ENCODE results near the gene TMEM63B.

Gene TMEM63B

DNA sequence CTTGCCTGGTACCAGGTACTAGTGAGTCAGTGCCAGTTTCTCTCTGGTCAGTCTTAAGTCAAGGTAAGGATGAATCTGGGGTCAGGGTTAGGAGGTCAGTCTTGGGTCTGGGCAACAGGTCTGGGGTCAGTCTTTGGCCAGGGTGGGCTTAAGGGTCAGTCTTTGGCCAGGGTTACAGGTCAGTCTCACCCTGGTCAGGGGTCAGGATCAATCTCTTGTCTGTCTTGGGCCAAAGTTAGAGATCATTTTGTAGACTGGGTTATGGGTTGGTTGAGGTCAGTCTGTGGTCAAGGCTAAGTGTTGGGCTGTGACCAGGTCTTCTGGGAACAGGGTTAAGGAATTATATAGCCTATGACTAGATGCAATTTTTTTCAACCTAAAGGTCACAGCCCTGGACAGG, 18.5 kb downstream of the TMEM63B start:
- no peak for DNase-seq

DNA sequence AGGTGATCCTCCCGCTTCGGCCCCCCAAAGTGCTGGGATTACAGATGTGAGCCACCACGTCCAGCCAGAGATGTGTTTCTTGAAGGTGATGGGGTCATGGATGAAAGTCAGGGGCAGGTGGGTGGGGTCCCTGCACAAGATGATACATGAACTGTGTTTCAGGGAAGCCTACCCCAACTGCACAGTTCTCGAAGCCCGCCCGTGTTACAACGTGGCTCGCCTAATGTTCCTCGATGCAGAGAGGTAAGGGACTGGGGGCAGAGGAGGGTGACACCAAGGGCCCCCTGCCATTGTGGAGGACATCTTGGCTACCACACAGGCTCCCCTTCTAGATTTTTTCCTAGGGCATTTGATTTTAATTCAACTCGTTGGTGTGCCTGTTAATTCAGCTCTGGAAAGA, 19.3 kb downstream of the TMEM63B start:
- no peak for DNase-seq

DNA sequence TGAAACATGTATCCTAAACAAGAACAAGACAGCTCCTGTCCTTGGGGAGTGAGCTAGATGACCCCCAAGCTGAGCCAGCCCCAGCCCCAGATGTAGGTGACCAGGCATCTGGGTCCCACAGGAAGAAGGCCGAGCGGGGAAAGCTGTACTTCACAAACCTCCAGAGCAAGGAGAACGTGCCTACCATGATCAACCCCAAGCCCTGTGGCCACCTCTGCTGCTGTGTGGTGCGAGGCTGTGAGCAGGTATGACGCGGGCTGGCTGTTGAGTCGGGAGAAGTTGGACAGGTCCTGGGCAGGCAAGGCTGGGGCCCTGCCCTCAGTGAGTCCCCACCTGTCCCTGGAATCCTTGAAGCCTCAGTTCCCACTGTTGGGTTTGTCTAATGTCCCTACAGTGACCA, 19.9 kb downstream of the TMEM63B start:
- DNase-seq, result no peak

DNA sequence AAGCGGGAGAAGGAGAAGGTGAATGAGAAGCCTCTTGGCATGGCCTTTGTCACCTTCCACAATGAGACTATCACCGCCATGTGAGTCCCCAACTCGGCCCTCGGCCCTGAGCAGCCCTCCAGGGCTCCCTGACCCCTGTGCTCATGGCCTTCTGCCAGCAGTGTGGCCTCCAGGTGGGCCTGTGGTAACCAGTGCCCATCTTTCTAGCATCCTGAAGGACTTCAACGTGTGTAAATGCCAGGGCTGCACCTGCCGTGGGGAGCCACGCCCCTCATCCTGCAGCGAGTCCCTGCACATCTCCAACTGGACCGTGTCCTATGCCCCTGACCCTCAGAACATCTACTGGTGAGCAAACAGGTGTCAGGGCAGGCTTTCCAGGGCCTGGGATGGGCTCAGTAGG, 21.0 kb downstream of the TMEM63B start:
- DNase-seq, result no peak

DNA sequence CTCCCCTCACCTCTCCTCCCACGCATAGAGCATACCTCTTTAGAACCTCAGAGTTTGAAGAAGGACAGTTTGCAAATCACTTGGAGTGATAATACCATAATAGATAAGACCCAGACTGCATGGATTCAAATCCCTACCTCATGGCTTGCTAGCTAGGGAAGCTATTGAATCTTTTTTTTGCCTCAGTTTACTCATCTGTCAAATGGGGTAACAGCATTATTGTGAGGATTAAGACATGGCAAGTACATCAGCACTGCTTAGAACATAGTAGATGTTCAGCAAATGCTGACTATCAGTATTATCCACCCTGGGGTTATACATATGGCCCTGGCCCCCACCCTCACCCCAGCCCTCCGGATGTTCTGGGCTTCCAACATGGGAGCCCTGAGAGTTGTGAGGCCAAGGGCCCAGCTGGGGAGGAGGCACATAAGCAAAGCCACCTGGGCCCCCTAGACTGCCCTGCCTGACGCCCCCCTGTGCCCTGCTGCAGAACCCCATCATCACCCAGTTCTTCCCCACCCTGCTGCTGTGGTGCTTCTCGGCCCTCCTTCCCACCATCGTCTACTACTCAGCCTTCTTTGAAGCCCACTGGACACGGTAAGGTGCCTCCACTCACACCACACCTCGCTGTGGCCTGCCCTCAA, 22.1 kb downstream of the TMEM63B start:
- DNase-seq, result no peak

DNA sequence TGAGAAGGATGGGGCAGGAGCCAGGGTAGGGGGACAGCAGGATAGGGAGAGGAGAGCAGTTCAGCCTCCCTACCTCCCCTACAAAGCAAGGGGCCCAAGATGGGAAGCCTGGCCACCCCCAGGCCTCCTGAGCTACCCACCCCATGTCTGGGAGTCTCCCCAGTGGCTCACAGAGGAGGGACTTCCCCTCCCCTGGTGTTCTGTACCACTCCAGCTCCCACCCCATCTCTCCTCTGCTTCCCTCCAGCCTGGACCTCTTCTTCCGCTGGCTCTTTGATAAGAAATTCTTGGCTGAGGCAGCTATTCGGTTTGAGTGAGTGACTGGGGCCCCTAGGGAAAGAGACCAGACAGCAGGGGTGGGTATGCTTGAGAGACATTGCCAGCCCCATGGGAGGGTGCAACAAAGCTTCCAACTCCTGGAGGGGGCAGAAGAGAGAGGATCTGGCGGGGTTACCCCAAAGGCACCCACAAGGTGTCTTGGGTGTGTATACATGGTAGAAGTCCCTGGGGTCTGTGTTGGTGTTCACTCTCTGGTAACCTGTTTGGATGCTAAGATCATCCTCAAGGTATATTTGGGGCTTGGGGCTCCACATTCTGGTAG, 23.1 kb downstream of the TMEM63B start:
- no peak for DNase-seq

DNA sequence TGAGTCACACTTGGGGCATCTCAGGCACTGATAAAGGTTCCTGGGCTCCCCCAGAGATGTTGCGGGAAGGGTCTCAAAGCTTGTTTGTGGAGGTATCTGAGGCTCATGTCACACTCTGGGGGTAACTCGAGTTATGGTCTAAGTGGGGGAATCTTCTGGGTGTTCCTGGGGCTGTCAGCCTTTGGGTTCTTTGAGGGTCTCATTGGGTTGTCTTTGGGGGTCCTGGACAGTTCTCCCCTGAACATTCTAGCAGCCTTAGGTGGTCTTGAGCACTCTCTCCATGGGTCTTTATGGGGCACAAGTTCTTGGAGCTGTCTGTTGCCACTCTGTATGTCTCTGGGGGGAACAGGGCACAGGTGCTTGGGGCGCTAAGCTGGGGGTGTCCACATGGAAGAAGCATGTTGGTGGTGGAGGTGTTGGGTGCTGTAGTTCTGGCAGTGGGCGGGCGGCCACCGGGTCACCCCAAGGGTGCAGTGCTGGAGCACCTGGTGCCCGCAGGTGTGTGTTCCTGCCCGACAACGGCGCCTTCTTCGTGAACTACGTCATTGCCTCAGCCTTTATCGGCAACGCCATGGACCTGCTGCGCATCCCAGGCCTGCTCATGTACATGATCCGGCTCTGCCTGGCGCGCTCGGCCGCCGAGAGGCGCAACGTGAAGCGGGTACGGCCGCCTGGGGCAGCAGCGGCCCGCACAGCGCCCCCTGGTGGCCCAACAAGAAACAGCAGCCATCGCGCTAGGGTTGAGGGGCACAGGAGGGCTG, 24.2 kb downstream of the TMEM63B start:
- peak; percentile 39 for DNase-seq

DNA sequence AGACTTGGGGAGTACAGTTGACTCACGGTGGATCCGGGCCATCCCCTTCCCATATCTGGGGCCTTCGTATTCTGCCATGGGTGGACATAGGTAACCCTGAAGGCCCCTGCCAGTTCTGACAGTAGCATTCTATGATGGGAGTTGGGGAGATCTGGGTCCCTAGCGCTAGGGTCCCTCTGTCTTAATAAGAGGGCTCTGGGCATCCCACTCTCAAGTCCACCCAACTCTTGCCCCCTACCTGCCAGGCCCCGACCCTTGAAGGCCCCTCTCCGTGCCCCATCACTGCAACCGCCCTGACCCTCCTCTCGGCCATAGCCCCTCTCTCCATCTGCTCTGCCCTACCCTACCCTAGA, 24.7 kb downstream of the TMEM63B start:
- no peak for DNase-seq

DNA sequence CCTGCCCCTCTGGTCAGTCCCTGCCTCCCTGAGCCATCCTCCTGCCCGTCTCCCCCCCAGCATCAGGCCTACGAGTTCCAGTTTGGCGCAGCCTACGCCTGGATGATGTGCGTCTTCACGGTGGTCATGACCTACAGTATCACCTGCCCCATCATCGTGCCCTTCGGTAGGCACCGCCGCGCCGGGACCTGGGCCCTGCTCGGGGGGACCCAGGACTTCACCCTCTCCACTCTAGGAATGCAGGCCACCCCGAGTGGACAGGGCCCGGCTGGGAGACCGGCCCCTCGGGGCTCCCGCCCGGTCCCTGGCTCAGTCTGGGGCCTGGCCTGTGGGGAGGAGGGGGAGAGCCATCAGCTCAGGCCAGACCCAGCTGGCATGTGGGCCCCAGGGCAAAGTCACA, 25.2 kb downstream of the TMEM63B start:
- no peak for DNase-seq

DNA sequence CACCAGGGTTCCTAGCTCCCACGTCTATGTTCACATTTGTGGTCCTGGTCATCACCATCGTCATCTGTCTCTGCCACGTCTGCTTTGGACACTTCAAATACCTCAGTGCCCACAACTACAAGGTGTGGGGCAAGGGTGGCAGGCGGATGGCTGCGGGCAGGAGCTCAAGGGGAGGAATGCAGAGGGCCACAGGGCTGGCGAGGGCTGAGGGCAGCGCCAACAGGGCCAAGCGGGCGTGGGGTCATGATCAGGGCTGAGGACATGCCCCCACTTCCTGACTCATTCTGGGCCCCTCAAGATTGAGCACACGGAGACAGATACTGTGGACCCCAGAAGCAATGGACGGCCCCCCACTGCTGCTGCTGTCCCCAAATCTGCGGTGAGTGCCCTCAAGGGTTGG, 26.7 kb downstream of the TMEM63B start:
- DNase-seq, result no peak

DNA sequence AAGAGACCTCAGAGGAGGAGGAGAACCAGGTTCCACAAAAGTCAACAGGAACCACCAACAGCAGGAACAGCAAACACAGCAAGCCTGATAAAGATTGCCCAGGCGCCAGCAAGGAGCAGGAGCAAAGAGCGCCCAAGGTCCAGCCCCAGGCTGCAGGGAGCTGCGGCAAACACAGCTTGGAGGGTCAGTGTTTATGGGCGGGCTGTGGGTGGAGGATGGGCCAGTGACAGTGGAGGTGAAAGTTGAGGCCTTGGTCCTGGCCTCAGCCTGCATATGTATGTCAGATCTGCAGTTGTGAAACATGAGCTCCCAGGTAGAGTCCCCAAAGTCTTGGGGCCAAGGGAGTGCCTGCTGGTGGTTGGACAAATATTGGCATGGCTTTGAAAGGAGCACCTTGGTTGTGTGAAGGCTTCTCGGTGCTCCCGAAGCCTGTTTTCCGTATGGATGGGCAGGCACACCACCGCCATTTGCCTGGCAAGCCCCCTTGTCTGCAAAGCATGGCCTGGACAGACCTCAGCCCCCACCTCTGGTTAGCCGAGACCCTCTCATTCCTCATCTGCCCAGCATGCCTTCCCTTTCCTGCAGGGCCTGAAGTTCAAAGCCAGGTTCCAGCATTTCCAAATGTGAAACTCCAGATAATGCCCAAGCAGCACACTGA, 29.3 kb downstream of the TMEM63B start:
- DNase-seq, result no peak

DNA sequence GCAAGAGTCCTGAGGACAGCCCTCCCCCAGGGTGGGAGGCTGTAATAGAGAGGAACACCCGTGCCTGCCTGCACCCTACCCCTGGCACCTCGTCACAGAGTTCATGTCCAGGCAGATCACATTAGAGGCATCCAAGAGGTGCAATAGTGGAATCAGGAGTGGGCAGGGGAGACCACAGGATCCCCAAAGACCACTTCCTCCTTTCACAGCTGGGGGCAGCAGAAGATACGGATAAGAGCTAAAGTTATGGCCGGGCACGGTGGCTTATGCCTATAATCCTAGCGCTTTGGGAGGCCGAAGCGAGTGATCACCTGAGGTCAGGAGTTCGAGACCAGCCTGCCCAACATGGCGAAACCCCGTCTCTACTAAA, 29.8 kb downstream of the TMEM63B start:
- DNase-seq, result no peak

DNA sequence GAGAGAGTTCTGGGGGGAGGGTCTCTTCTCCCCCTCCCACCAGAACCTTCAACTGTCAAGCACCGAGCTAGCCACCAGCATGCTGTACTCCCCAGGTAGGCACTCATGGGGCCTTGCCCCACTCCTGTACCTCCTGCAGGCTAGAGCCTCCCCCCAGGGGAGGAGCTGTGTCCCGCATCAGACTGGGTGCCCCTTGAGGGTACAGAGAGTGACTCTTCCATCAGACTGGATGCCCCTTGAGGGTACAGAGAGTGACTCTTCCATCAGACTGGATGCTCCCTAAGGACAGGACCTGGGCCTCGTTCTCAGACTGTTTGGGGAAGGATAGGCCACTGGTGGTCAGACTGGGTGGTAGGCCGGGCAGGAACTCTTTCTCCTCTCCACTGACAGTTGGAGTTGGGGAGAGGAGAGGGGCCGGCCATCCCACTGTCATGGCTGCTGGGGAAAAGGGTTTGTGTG, 31.4 kb downstream of the TMEM63B start, which contains the start of gene CAPN11:
Gene CAPN11 (plus strand): TSS at position 51 of the 459 bp plus-strand sequence. CDS start 29 bp downstream, at position 80.
- DNase-seq, result no peak

DNA sequence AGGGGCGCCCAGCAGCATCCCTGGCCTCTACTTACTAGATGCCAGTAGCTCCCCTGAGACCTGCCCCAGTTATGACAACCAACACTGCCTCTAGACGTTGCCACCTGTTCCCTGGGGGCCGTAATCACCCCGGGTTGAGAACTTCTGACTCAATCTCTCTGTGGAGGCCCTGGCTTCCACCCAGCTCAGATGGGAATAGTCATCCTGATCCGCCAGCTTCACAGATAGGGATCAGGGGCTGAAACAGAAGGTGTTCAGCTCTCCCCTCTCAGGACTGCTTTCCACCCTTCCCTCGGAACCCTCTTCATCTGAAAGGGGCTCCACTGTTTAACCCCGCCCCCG, 34.6 kb downstream of the TMEM63B start:
- no peak for DNase-seq

DNA sequence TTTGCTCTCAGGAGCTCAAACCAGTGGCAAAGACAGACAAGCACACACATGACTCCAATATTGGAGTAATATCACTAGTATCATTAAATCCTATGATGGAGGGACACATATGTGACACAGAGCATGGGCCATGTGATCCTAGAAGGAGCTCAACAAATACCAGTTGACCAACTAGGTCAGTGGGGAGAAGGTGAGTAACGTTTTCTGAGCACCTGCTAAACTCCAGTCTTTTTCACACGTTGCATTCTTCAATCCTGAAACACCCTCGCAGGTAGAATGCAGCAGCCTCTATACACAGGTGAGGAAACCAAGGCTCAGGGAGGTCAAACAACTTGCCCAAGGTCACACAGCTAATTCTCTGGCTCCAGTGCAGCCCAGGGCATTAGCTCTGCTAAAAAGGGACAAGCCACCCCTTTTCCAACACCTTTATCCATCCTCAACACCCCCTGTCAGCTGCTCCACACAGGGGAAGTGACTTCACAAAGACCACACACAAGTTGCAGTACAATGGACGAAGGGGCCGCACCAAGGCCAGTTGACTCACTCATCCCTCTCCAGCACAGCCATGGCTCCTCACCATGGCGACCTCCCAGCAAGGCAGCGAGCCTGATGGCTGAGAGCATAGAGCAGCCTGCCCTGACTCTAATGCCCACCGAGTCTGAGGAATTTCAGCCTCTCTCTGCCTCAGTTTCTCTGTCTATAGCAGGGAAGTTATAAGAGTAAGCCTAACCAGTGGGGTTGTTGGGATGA, 35.7 kb downstream of the TMEM63B start:
- DNase-seq, result no peak

DNA sequence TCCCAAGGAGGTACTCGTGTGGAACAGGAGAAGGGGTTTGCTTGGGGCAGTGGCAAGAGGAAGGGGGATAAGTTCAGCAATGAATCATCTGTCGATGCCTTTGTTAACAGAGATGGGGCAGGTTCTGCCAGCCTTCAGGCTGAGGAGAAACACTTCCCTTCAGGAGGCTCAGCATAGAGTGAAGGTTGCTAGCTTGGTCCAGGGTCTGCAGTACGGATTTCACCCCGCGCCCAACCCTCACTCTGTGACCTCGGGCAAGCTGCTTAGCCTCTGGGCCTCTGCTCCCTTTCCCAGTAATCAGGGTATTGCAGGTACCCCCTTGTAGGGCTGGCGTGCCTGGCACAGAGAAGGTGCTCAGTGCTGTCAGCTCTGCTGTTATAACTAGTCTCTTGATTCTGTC, 38.8 kb downstream of the TMEM63B start:
- DNase-seq, result no peak

DNA sequence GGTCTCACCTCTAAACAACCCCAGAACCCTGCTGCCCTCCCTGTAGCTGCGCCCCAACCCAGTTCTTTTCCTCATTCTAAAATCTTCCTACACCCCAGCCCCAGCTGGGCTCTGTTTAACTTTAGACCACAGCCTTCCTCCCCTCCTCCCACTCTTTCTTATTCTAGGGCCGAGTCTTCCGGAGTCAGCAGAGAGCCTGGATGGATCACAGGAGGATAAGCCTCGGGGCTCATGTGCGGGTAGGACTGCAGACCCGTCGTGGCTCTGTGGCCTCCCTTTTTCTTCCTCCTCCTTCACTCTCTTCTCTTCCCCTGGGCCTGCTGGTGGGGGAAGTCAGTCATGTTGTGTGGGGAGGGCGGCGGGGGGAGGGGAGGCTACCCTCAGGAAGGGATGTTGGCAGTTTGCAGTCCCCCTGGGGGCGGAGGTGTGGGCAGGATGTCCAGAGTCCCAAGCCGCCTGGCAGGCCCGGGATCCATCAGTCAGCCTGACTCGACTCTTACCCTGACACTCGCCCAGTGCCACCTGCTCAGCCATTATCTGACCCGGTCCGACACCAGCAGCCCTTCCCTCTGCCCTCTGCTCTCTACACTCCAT, 39.3 kb downstream of the TMEM63B start:
- no peak for DNase-seq

DNA sequence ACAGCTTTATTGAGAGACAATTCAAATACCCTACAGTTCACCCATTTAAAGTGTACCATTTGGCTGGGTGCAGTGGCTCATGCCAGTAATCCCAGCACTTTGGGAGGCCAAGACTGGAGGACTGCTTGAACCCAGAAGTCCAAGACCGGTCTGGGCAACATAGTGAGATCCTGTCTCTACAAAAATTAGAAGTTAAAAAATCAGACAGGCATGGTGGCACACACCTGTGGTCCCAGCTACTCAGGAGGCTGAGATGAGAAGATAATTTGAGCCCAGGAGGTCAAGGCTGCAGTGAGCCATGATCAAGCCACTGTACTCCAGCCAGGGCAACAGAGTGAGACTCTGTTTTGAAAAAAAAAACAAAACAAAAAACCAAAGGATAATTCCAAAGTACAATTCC, 40.2 kb downstream of the TMEM63B start:
- no peak for DNase-seq

DNA sequence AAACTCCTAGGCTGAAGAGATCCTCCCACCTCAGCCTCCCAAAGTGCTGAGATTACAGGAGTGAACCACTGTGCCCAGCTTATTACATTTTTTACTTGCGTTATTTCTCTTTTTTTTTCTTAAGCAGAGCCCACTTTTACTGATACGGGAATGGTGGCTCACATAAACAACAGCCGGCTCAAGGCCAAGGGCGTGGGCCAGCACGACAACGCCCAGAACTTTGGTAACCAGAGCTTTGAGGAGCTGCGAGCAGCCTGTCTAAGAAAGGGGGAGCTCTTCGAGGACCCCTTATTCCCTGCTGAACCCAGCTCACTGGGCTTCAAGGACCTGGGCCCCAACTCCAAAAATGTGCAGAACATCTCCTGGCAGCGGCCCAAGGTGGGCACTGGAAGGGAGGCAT, 41.8 kb downstream of the TMEM63B start:
- DNase-seq, result no peak

DNA sequence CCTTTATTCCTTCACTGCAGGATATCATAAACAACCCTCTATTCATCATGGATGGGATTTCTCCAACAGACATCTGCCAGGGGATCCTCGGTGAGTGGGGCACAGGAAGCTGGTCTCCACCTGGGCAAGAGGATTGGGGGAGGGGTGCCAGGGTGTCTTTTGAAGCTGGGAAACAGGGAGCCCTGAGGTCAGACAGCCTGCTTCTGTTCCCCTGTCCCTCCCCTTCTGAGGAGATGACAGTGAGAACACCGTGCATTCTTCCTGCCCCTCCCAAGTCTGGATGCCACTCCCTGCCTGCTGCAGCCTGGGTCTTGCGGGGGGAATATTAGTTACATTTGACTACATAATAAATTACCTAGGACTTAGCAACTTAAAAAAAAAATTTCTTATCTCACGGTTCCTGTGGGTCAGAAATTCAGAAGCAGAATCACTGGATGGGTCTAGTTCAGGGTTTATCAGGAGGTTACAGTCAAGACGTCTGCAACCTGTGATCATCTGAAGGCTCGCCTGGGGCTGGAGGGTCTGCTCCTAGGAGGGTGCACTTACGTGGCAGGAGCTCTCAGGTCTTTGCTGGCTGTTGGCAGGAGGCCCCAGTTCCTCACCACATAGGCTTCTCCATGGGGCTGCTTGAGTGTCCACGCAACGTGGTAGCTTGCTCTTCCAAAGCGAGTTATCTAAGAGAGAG, 42.7 kb downstream of the TMEM63B start:
- DNase-seq, result no peak

DNA sequence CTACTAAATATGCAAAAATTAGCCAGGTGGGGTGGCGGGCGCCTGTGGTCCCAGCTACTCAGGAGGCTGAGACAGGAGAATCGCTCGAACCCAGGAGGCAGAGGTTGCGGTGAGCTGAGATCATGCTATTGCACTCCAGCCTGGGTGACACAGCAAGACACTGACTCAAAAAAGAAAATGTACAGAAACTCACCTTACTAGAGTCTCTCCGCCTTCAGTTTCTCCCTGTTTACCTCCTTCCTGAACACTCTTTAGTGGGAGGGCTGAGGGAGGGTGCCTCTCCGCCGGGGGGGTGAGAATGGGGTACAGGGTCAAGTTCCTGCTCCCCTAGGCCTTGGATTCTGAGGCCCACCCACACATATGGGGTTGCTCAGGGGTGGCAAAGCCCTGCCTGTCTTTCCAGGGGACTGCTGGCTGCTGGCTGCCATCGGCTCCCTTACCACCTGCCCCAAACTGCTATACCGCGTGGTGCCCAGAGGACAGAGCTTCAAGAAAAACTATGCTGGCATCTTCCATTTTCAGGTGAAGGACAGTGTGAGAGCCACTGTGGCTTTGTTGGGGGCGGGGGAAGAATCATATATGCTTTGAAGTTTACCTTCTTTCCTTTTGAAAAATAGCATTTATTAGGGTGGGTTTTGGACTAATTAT, 44.7 kb downstream of the TMEM63B start:
- DNase-seq, result no peak
